Keratinocyte (primary cell): ENCODE measurements around the gene OR4N5. TPM values are rescaled to one million over a fixed set of nuclear protein-coding genes. Genes with fewer than 3 reads are reported as not detected.
"Not testable (repeated sequence)": the region's sequence is repeated elsewhere in the genome, so short reads cannot be mapped to it uniquely, and the experiment has no call there.

ENCODE experiments used
- DNase-seq: peaks from one replicate; pipeline ENCODE4 v3.0.0-alpha.2; 2011; ENCODE audit warnings: low read depth, missing footprints, low spot score
- FAIRE-seq: peaks from 2 replicates; lab custom pipeline; 2011; peaks lifted over from hg19 to GRCh38; lab: Jason Lieb, UNC
- H2AFZ ChIP-seq: 2 replicates; pipeline ENCODE4 v1.6.0; 2012; ENCODE audit warnings: low read length, control low read depth, inconsistent platforms; ENCODE audit not compliant: control insufficient read depth
- H3K27ac ChIP-seq: 2 replicates; pipeline ENCODE4 v1.5.1; 2011; ENCODE audit warnings: low read length; ENCODE audit not compliant: control insufficient read depth, insufficient read depth
- H3K27me3 ChIP-seq: 3 replicates; pipeline ENCODE4 v1.6.0; 2011; ENCODE audit warnings: low read length; ENCODE audit not compliant: control insufficient read depth, insufficient read depth; ENCODE audit errors: extremely low read depth
- H3K36me3 ChIP-seq, 2 experiments: 2 replicates in 1 of 2; 3 replicates in 1 of 2; pipeline ENCODE4 v1.5.1; 2011; ENCODE audit warnings: low read length in 2 of 2, mild to moderate bottlenecking in 1 of 2; ENCODE audit not compliant: control insufficient read depth in 2 of 2, insufficient read depth in 2 of 2; ENCODE audit errors: extremely low read depth in 1 of 2
- H3K4me1 ChIP-seq: 3 replicates; pipeline ENCODE4 v1.5.1; 2011; ENCODE audit warnings: low read length; ENCODE audit not compliant: control insufficient read depth, insufficient read depth; ENCODE audit errors: extremely low read depth
- H3K4me2 ChIP-seq: 3 replicates; pipeline ENCODE4 v1.6.0; 2011; ENCODE audit warnings: low read depth, low read length; ENCODE audit not compliant: control insufficient read depth, insufficient read depth; ENCODE audit errors: extremely low read depth
- H3K4me3 ChIP-seq, 3 experiments: fragments of 200-600 bp in 1 of 3; sonication (generic) in 1 of 3; 2 replicates in 2 of 3; 3 replicates in 1 of 3; pipeline ENCODE4 v1.5.1; 2011 to 2016; ENCODE audit warnings: low read length in 3 of 3, mild to moderate bottlenecking in 3 of 3, control low read depth in 2 of 3, inconsistent platforms in 1 of 3, low read depth in 1 of 3, mixed read lengths in 1 of 3, mixed run types in 1 of 3, moderate library complexity in 1 of 3; ENCODE audit not compliant: control insufficient read depth in 2 of 3, insufficient read depth in 2 of 3; ENCODE audit errors: extremely low read depth in 1 of 3
- H3K79me2 ChIP-seq: 2 replicates; pipeline ENCODE4 v1.6.0; 2012; ENCODE audit warnings: low read length; ENCODE audit not compliant: control insufficient read depth, insufficient read depth
- H3K9ac ChIP-seq: 3 replicates; pipeline ENCODE4 v1.6.0; 2011; ENCODE audit warnings: low read length; ENCODE audit not compliant: control insufficient read depth, insufficient read depth; ENCODE audit errors: extremely low read depth
- H3K9me1 ChIP-seq: 3 replicates; pipeline ENCODE4 v1.6.0; 2011; ENCODE audit warnings: low read length; ENCODE audit not compliant: control insufficient read depth, insufficient read depth; ENCODE audit errors: extremely low read depth
- H3K9me3 ChIP-seq: 2 replicates; pipeline ENCODE4 v1.5.1; 2012; ENCODE audit warnings: low read depth, low read length; ENCODE audit not compliant: control insufficient read depth
- H4K20me1 ChIP-seq: 3 replicates; pipeline ENCODE4 v1.6.0; 2011; ENCODE audit warnings: low read length; ENCODE audit not compliant: control insufficient read depth, insufficient read depth; ENCODE audit errors: extremely low read depth
- EZH2 ChIP-seq: IDR thresholded peaks from one replicate; pipeline ENCODE4 v1.6.1; 2012; ENCODE audit warnings: inconsistent platforms, mild to moderate bottlenecking, low read length, moderate library complexity
- dilution Hi-C: fragments of 300-500 bp; cut with MboI; formaldehyde crosslinking; loops from one replicate; pipeline ENCODE4 v1.7.0; 2020; ENCODE audit warnings: low sequenced_read_pairs; ENCODE audit not compliant: extremely low pct_ligation_motif_present
- polyA plus RNA-seq, 5 experiments: library from polyadenylated mRNA; depleted of rRNA in 3 of 5; stranded (reverse) in 3 of 5; stranded (forward) in 1 of 5; unstranded in 1 of 5; fragments of >200 nt; gene quantifications; 1 replicate in 1 of 5; 2 replicates in 3 of 5; 3 replicates in 1 of 5; pipeline versions ENCODE4 v1.2.1 to v1.2.3, GENCODE V29; 2011 to 2012; ENCODE audit warnings: missing spikeins in 2 of 5, low read depth in 1 of 5, low replicate concordance in 1 of 5
- TF ChIP-seq, protein P1 (sequence below), 3 experiments: IDR thresholded peaks in 1 of 3; conservative IDR thresholded peaks in 1 of 3; optimal IDR thresholded peaks in 1 of 3; 2 replicates in 2 of 3; 3 replicates in 1 of 3; pipeline versions ENCODE3 to v1.5.1; 2011; ENCODE audit warnings: low read length in 3 of 3, mild to moderate bottlenecking in 3 of 3, moderate library complexity in 2 of 3, control low read depth in 1 of 3, inconsistent platforms in 1 of 3; ENCODE audit not compliant: insufficient read depth in 2 of 3; ENCODE audit errors: extremely low read depth in 1 of 3

Gene OR4N5
- polyA plus RNA-seq, 1 donor (not counting 4 experiments of a cell fraction or from before 2014, with no cell fraction given) = not detected

DNA sequence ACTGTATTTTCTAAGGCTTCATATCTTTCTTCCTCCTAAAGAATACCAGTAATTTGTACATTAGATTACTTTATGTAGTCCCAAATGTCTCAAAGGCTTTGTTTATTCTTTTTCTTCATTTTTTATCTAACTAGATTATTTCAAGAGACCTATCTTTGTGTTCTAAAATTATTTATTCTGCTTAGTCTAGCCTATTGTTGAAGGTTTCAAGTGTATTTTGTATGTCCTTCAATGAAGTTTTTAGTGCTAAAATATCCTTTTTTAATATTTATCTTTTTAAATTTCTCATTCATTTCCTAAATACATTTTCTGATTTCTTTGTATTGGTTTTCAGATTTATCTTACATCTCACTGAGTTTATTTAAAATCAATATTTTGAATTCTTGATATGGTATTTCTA is 25.8 kb downstream of the OR4N5 start:
- Histone ChIP-seq H3K9ac (no peak overlapping the region), H3K4me2 (no peak overlapping the region), H3K9me1 (no peaks in the 10 kb centered on the region), H3K27ac (no peak overlapping the region), H3K79me2 (no peaks in the 10 kb centered on the region), H3K4me3 (no peak overlapping the region), H3K27me3 (no peaks in the 10 kb centered on the region), H4K20me1 (no peaks in the 10 kb centered on the region), H3K4me1 (no peaks in the 10 kb centered on the region), H2AFZ (no peak overlapping the region), H3K9me3 (peaks cover 3% of the 10 kb centered on the region), H3K36me3 (no peaks in the 10 kb centered on the region)
- no peak for FAIRE-seq
- TF ChIP-seq, protein P1, sequence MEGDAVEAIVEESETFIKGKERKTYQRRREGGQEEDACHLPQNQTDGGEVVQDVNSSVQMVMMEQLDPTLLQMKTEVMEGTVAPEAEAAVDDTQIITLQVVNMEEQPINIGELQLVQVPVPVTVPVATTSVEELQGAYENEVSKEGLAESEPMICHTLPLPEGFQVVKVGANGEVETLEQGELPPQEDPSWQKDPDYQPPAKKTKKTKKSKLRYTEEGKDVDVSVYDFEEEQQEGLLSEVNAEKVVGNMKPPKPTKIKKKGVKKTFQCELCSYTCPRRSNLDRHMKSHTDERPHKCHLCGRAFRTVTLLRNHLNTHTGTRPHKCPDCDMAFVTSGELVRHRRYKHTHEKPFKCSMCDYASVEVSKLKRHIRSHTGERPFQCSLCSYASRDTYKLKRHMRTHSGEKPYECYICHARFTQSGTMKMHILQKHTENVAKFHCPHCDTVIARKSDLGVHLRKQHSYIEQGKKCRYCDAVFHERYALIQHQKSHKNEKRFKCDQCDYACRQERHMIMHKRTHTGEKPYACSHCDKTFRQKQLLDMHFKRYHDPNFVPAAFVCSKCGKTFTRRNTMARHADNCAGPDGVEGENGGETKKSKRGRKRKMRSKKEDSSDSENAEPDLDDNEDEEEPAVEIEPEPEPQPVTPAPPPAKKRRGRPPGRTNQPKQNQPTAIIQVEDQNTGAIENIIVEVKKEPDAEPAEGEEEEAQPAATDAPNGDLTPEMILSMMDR (optimal IDR thresholded peaks at IDR 0.05 in 1 of 3, IDR thresholded peaks at IDR 0.05 in 1 of 3, conservative IDR thresholded peaks at IDR 0.05 in 1 of 3; ENCODE audit: extremely low read depth in 1 of 3, insufficient read depth in 2 of 3, low read length in 3 of 3) = no peak
- DNase-seq = no peak
- dilution Hi-C loops = no loop called here

- Histone ChIP-seq H3K4me2 (no peak overlapping the region), H3K27me3 (no peaks in the 10 kb centered on the region), H2AFZ (no peak overlapping the region), H3K9me1 (no peaks in the 10 kb centered on the region), H3K4me1 (no peaks in the 10 kb centered on the region), H3K79me2 (no peaks in the 10 kb centered on the region), H4K20me1 (no peaks in the 10 kb centered on the region), H3K4me3 (no peak overlapping the region), H3K27ac (no peak overlapping the region), H3K36me3 (no peaks in the 10 kb centered on the region), H3K9ac (no peak overlapping the region), H3K9me3 (peaks cover 3% of the 10 kb centered on the region)
- no peak for DNase-seq
- TF ChIP-seq, protein P1 (optimal IDR thresholded peaks at IDR 0.05 in 1 of 3, IDR thresholded peaks at IDR 0.05 in 1 of 3, conservative IDR thresholded peaks at IDR 0.05 in 1 of 3; ENCODE audit: extremely low read depth in 1 of 3, insufficient read depth in 2 of 3, low read length in 3 of 3) = no peak
- no peak for TF ChIP-seq EZH2
- no peak for FAIRE-seq
- dilution Hi-C loops = no loop called here
Measured at GRCh38 chr14:20167091-20167490, 28.5 kb downstream of the OR4N5 start.

- H3K9ac ChIP-seq, H3K79me2 ChIP-seq, H2AFZ ChIP-seq, H3K27me3 ChIP-seq, DNase-seq, H3K9me3 ChIP-seq, H3K36me3 ChIP-seq, H3K27ac ChIP-seq, FAIRE-seq, H3K9me1 ChIP-seq, H3K4me1 ChIP-seq, H4K20me1 ChIP-seq, H3K4me2 ChIP-seq, H3K4me3 ChIP-seq, dilution Hi-C loops: not testable (repeated sequence)
Measured at GRCh38 chr14:20169852-20170251, 31.2 kb downstream of the OR4N5 start.

DNA sequence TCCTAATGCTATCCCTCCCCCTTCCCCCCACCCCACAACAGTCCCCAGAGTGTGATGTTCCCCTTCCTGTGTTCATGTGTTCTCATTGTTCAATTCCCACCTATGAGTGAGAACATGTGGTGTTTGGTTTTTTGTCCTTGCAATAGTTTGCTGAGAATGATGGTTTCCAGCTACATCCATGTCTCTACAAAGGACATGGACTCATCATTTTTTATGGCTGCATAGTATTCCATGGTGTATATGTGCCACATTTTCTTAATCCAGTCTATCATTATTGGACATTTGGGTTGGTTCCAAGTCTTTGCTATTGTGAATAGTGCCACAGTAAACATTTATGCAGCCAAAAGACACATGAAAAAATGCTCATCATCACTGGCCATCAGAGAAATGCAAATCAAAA is 35.6 kb downstream of the OR4N5 start:
- H3K4me1 ChIP-seq, H3K9me3 ChIP-seq, H4K20me1 ChIP-seq, H3K79me2 ChIP-seq, H3K27ac ChIP-seq, H3K36me3 ChIP-seq, FAIRE-seq, H3K9me1 ChIP-seq, H3K4me3 ChIP-seq, H3K9ac ChIP-seq, H3K27me3 ChIP-seq, H2AFZ ChIP-seq, DNase-seq, dilution Hi-C loops, H3K4me2 ChIP-seq: not testable (repeated sequence)
